GM18508 (cell line): Measurements from ENCODE around the gene BSPH1.
"Not testable (repeated sequence)": the region's sequence is repeated elsewhere in the genome, so short reads cannot be mapped to it uniquely, and the experiment has no call there.

Source experiments
- ATAC-seq: cut with Tn5 transposase; IDR thresholded peaks from one replicate; pipeline ENCODE4 v1.9.1; 2021; ENCODE audit warnings: moderate number of reproducible peaks; ENCODE audit not compliant: insufficient read depth, unreplicated experiment

Gene BSPH1

GRCh38 chr19:47992070-47992469 lies at the start of gene BSPH1:
Gene BSPH1, minus strand, starts transcription at chr19:47992170. Its CDS starts 89 bp downstream, at chr19:47992081.
- no peak for ATAC-seq

DNA sequence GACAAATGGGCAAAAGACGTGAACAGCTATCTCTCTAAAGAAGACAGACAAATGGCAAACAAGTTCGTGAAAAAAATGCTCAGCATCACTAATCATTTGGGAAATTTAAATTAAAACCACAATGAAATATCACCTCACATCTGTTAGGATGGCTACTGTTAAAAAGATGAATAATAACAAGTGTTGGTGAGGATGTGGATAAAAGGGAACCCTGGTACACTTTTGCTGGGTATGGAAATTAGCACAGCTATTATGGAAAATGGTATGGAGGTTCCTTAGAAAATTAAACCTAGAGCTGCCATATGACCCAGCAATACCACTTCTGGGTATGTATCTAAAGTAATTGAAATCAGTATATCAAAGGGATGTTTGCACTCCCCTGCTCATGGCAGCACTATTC lies 44.8 kb upstream of the BSPH1 start:
- ATAC-seq, result no peak

DNA sequence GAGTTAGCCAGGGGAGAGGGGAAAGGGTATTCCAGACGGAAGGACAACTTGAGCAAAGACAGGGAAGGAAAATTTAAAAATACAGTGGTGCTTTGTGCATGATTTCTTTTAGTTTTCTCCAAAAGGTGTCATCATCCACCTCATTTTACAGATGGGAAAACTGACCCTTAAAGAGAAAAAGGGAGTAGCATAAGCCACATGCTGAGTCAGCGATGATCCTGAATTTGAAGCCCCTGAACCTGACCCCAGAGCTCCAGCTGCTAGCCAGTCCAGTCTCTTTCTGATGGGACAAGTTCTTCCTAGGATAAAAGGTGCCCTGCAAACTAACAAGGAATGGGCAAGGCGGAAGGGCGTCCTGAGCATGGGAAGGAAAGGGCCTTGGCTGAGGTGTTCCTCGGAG lies 41.6 kb upstream of the BSPH1 start:
- no peak for ATAC-seq

DNA sequence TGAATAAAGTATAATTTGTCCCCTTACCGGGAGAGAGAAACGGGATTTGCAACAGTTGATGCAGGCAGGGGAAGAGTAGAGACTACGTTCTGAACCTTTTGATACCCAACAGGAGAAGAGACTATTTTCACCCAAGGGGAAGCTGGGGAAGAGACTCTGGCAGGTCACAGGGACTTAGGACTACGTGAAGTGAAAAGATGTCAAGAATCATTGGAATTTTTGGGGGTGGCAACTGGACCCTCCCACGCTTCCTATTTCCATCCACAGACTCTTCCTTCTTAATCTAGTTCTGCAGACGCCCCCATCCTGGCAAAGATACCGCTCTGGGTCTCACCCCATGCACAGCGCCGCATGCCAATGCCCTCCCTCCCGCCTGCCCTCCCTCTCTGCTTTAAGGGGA lies 38.1 kb upstream of the BSPH1 start:
- ATAC-seq, result no peak

DNA sequence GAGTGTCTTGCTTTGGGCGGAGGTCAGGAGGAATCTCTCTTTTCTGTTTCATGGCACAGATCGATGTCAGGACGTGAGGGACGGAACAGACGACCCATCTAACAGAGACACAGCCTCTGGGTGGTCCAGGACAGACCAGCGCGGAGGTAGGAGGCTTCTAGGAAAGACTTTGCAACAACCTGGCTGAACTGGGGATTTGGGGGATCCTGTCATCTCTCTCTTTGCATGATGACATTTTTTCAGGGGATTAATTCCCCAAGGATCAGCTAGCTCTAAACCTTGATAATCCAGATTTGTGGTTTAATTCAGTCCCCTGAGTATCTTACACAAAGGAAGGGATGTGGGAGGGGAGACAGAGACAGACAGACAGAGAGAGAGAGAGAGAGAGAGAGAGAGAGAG lies 37.5 kb upstream of the BSPH1 start:
- no peak for ATAC-seq

GRCh38 chr19:48025480-48025879 lies 33.5 kb upstream of the BSPH1 start:
- ATAC-seq, result no peak

DNA sequence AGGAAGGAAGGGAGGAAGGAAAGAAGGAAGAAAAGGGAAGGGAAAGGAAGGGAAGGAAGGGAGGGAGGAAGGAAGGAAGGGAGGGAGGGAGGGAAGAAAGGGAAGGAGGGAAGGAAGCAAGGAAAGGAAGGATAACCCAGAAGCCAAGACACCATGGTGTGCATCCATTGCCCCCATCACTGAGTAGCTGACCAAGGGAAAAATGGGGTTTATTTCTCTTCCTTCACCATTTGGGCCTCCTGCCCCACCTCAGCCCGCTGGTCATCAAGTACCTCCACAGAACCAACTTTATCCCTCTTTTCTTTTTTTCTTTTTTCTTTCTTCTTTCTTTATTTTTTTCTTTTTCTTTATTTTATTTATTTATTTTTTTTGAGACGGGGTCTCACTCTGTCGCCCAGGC lies 31.5 kb upstream of the BSPH1 start:
- ATAC-seq, result no peak

- no peak for ATAC-seq
Observed at GRCh38 chr19:48023011-48023410, 31.0 kb upstream of the BSPH1 start.

DNA sequence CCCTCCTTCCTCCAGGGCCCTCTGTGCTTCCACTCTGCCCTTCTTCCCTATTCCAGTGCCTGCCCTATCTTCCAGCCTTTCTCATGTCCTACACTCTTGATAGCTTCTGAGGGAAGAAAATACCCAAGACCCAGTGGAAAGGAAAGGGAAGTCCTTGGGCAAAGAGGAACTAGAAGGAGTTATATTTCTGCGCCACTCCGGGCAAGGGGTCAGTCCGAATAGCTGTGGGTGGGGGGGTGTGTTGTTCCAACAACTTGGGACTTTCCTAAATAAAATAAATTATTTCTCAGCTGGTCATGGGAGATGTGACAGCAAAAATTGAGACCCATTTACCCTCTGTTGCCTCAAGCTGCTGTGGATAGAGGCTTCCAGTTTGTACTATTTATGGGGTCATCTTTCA lies 28.7 kb upstream of the BSPH1 start:
- no peak for ATAC-seq

- no peak for ATAC-seq
Observed at GRCh38 chr19:48010932-48011758, 19.2 kb upstream of the BSPH1 start.

DNA sequence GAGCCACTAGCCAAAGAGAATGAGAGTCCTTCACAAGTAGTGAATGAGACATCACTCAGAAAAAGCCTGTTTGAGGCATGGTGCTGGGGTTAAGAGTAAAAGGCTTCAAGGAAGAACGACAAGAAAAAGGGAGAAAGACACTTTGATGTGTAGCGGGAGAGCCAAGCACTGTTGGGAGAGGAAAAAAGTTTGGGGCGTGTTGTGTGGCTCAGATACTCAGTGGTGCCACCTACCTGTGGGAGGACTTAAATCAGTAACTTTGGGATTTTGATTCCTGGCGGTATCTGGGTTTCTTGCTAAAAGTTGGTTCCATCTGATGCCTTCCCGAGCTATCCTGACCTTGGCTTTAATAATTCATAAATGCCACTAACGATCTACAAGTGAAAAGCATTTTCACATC lies 14.8 kb upstream of the BSPH1 start:
- ATAC-seq, result no peak

DNA sequence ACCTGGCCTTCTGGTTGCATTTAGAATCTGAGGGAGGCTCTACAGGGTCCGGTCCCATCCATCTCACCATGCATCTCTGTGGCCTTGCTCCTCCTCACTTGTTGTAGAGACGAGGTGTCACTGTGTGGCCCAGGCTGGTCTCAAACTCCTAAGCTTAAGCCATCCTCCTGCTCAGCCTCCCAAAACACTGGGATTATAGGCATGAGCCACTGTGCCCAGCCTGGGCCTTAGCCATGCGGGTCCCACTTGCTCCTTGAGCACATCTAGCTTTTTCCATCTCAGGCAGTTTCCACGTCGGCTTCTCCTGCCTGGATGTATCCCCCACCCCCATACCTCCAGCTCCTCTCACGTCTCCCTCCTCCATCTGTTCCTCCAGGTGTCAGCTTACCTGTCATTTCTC lies 12.3 kb upstream of the BSPH1 start:
- no peak for ATAC-seq

DNA sequence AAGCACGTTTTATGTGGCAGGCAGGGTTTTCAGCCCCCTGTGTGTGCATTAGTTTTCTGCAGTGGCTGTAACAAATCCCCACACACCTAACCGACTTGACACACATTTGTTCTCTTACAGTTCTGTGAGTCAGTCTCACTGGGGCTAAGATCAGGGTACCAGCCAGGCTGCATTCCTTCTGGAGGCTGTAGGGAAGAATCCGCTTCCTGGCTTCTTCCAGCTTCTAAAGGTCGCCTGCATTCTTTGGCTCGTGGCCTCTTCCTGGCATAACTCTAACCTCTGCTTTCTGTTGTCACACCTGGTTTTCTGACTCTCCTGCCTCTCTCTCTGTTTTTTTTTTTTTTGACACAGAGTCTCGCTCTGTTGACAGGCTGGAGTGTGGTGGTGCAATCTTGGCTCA lies 8.9 kb upstream of the BSPH1 start:
- no peak for ATAC-seq

DNA sequence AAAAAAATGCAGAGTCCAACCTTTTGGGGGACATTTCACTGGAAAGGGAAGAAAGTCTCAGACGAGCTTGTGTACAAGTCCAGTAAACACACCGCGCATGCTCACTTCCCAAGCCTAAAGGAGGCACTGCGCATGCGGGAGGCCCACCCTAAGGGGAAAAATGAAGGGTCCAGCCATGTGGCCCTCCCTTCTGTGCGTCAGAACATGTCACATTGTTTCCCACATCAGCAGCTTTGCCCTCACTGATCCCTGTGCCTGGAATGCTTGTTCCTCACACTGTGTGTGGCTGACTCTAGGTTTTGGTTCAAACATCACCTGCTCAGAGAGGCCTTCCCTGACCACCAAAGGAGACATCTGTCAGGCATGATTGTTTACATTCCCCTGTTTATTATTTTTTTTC lies 6.8 kb upstream of the BSPH1 start:
- no peak for ATAC-seq

DNA sequence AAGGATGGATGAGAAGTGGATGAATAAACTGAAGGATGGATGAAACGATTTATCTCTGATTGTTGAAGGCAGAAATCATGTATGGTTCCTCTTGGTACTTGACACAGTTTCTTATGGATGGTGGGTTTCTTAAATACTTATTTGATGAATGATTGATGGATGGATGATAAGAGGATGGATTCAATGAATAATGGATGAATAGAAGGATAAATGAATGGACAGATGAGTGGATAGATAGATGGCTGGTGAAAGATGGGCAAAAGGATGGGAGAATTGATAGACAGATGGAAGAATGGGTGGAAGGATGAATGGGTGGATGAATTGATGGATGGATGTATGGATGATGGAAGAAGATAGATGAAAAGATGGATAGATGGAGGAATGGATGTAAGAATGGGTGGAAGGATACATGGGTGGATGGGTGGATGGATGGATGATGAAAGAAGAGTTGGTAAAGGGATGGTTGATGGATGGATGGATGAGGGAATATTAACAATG lies 4.3 kb upstream of the BSPH1 start:
- no peak for ATAC-seq

DNA sequence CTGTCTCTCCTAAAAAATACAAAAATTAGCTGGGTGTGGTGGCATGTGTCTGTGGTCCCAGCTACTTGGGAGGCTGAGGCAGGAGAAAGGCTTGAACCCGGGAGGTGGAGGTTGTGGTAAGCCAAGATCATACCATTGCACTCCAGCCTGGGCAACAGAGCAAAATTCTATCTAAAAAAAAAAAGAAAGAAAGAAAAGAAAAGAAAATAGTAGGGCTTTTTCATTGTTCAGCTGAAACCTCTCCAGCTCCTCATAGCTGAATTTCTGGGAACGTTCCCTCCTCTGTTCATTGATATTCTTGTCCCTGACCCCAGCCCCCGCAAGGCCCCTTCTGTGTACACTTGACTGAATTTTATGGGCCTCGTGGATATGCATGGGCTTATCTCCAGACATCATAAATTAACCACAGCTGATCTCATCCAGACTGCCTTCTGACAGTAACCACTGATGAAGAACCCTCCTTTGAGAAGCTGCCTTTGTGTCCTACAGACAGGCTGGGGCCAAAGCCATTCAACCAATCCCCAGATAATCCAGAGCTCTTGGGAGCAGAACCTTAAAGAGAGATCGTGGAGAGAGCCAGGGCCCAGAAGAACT lies 2.3 kb upstream of the BSPH1 start, which contains the start of gene ELSPBP1:
Gene ELSPBP1 (plus strand): TSS at position 424 of the 594 bp plus-strand sequence. CDS start 14,036 bp downstream, outside the sequence.
- no peak for ATAC-seq

- no peak for ATAC-seq
Observed at GRCh38 chr19:47991191-47991808, 670 bp downstream of the BSPH1 start.

GRCh38 chr19:47973529-47973928 lies 18.4 kb downstream of the BSPH1 start:
- no peak for ATAC-seq

DNA sequence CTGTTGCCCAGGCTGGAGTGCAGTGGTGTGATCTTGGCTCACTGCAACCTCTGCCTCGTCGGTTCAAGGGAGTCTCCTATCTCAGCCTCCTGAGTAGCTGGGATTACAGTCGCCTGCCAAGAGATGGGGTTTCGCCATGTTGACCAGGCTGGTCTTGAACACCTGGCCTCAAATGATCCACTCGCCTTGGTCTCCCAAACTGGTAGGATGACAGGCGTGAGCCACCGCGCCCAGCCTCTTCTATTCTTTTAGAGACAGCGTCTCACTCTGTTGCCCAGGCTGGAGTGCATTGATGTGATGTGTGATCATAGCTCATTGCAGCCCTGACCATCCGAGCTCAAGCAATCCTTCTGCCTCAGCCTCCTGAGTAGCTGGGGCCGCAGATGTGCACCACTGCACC lies 36.0 kb downstream of the BSPH1 start:
- ATAC-seq, result not testable (repeated sequence)

- not testable (repeated sequence) for ATAC-seq
Observed at GRCh38 chr19:47952132-47952531, 39.8 kb downstream of the BSPH1 start.

DNA sequence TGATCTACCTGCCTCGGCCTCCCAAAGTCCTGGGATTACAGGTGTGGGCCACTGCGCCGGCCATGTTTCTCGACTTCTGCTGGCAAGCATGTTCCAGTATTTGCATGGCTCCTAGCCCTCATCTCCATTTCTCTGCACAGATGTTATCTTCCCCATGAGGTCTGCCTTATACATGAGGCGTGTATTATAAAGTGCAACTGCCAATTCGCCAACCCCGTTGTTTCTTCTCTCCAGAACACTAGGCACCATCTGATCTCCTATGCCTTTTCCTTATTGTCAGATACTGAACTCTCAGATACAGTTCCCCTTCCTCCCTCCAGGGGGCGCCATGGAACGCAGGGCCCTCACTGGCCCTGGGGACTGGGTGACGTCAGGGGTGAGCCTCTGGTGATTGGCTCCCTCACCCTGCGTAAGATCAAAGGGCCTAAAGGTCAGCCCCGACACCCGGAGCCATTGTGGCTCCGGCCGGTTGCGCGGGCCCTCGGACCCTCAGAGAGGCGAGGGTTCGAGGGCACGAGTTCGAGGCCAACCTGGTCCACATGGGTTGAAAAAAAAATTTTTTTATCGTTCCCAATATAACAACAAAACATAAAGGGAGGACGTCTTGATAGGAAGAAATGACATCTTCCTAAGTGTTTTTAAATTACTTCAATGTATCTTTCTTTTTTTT lies 42.0 kb downstream of the BSPH1 start:
- ATAC-seq, result not testable (repeated sequence)
